Measurements from ENCODE around the gene FAM72B. TPM values are rescaled to one million over a fixed set of nuclear protein-coding genes. Genes with fewer than 3 reads are reported as not detected.
"Not testable (repeated sequence)": the region's sequence is repeated elsewhere in the genome, so short reads cannot be mapped to it uniquely, and the experiment has no call there.

Gene FAM72B
- total RNA-seq, 4 donors from 2014 or later, result 0.19 to 0.63 TPM; not detected in 2

DNA sequence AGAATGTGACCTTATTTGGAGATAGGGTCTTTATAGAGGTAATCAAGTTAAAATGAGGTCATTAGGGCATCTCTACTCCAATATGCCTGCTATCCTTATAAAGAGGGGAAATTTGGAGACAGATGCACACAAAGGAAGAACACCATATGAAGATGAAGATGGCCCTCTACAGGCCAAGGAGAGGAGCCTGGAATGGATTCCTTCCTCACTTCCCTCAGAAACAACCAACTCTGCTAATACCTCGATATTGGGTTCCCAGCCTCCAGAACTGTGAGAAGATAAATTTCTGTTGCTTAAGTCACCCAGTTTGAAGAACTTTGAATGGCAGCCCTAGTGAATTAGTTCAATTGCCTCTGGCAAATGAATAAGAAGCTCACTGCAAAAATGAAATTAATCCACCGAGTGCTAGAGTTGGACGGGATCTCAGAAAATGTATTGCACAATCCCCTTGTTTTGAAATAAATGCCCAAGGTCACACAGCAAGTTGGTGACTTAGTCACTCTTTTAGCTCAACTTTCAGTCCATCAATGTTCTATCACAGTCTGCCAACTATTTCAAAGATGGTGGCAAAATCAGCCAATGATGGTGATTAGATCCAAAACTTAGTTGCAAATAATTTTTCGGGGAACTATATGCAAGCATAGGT lies 27.1 kb downstream of the FAM72B start:
- H3K36me3 ChIP-seq; DNase-seq (ENCODE audit: extremely low spot score); H3K27ac ChIP-seq (replicated peaks in 1 of 4); intact Hi-C loops (cut with DNase I); H3K4me1 ChIP-seq; H3K27me3 ChIP-seq; H3K9me3 ChIP-seq; H3K4me3 ChIP-seq: not testable (repeated sequence)
- no CpG with 5 or more reads among the region's 4 CpGs for WGBS

DNA sequence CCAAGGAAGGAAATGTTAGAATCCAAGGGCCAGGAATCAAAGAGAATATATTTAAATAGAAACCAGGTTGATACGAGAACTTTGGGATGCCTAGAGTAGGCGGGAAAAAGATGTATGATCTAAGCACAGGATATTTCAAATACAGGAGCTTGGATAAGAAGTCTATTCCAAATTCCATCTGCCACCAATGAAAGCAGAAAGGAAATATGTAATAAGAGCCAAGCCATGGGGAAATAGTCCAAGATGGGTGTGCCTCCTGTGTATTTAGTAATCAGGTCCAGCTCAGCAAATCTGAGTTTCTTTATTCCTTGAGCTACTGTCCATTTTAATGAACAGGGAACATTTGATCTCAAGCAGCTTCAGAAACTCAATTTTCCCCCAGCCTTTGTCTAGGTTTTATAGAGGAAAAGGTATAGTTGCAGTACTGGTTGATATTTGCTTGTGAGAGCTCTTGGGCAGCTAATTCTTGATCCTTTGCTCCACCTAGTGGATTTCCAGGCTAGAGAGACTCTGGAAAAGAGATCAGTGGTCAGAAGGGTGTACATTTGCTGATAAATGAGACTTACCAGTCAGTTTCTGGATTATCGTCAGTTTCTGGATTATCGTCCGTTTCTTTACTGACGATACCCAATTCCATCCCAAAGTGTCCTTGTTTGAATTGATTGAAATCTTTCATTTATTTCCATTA lies 28.3 kb downstream of the FAM72B start:
- intact Hi-C loops (cut with DNase I); H3K9me3 ChIP-seq; H3K27ac ChIP-seq (replicated peaks in 1 of 4); H3K27me3 ChIP-seq; H3K4me3 ChIP-seq; H3K4me1 ChIP-seq; H3K36me3 ChIP-seq; DNase-seq (ENCODE audit: extremely low spot score): not testable (repeated sequence)
- WGBS, result 79% methylated on average over 6 of the region's 6 CpGs
- peak in 1 of 3 experiments; percentile 12 for TF ChIP-seq CTCF (IDR thresholded peaks at IDR 0.05)

DNA sequence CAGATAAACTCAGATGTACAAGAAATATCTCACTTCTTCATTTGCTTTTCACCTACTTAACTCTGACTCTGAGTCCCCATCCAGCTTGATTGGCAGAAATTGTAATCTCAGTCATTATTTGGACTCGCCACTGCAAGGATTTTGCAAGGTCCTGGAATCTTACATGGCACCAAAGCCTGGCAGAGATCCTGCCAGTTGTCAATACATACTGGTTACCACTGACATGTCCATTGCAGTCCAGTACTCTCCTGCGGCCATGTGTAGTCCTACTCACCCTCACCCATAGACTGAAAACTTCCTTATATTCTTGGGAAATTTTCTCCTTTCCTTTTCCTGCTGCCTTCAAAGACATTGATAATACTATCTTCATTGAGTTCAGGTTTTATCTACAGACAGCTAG lies 29.3 kb downstream of the FAM72B start:
- H3K9me3 ChIP-seq; H3K4me3 ChIP-seq; intact Hi-C loops (cut with DNase I); H3K27me3 ChIP-seq; H3K27ac ChIP-seq (replicated peaks in 1 of 4); H3K4me1 ChIP-seq; DNase-seq (ENCODE audit: extremely low spot score); H3K36me3 ChIP-seq: not testable (repeated sequence)
- 75% methylated on average over 1 of the region's 2 CpGs for WGBS

DNA sequence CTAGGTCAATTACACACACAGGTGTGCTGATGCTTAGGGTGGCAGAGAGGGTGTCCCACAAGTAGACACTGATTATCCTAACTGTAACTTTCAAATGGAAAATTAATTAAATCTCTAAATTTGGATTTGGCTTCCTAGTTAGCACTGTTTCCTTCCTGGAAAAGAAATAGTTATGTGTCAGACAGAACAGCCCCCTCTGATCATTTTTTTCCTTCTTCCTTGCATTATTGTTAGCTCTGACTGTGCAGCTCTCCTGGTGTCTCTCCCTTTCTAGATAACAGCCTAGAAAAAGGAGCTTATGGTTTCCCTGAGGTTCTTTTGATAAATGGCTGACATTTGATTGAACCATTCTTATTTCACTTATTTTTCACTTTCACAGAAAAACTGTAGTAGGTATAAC lies 31.4 kb downstream of the FAM72B start:
- H3K27me3 ChIP-seq; H3K9me3 ChIP-seq; DNase-seq (ENCODE audit: extremely low spot score); H3K4me3 ChIP-seq; intact Hi-C loops (cut with DNase I); H3K36me3 ChIP-seq; H3K27ac ChIP-seq (replicated peaks in 1 of 4); H3K4me1 ChIP-seq: not testable (repeated sequence)

DNA sequence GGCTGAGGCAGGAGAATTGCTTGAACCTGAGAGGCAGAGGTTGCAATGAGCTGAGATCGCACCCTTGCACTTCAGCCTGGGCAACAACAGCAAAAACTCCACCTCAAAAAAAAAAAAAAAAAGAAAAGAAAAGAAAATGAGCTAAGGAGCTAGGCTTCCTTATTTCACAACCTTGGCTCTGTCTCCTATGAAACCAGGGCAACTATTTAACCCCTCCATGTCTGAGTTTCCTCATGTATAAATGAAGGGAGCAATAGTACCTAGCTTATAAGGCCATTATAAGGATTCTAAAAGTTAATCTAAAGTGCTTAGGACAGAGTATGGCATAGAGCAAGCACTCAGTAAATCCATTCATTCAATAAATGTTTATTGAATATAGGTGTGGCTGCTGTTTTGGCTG lies 32.8 kb downstream of the FAM72B start:
- H3K27ac ChIP-seq (replicated peaks in 1 of 4); H3K4me1 ChIP-seq; H3K27me3 ChIP-seq; H3K9me3 ChIP-seq; DNase-seq (ENCODE audit: extremely low spot score); intact Hi-C loops (cut with DNase I); H3K36me3 ChIP-seq; H3K4me3 ChIP-seq: not testable (repeated sequence)
- 80% methylated on average over 1 of the region's 1 CpG for WGBS

- H3K4me1 ChIP-seq; H3K9me3 ChIP-seq; H3K36me3 ChIP-seq; H3K4me3 ChIP-seq; DNase-seq (ENCODE audit: extremely low spot score); intact Hi-C loops (cut with DNase I); H3K27ac ChIP-seq (replicated peaks in 1 of 4); H3K27me3 ChIP-seq: not testable (repeated sequence)
- 0% methylated on average over 2 of the region's 9 CpGs for WGBS
- TF ChIP-seq CTCF (IDR thresholded peaks at IDR 0.05), result peak in 1 of 3 experiments; percentile 32
Measured at GRCh38 chr1:121148489-121149190, 35.5 kb downstream of the FAM72B start.

GRCh38 chr1:121140393-121140792 lies 43.7 kb downstream of the FAM72B start:
- H3K4me1 ChIP-seq; H3K36me3 ChIP-seq; intact Hi-C loops (cut with DNase I); H3K4me3 ChIP-seq; DNase-seq (ENCODE audit: extremely low spot score); H3K27ac ChIP-seq (replicated peaks in 1 of 4); H3K9me3 ChIP-seq; H3K27me3 ChIP-seq: not testable (repeated sequence)
- WGBS, result no CpG with 5 or more reads among the region's 6 CpGs

GRCh38 chr1:121131494-121131893 lies 52.6 kb downstream of the FAM72B start:
- intact Hi-C loops (cut with DNase I); DNase-seq (ENCODE audit: extremely low spot score); H3K9me3 ChIP-seq; H3K4me3 ChIP-seq; H3K27ac ChIP-seq (replicated peaks in 1 of 4); H3K4me1 ChIP-seq; H3K27me3 ChIP-seq; H3K36me3 ChIP-seq: not testable (repeated sequence)
- no CpG with 5 or more reads among the region's 1 CpG for WGBS

All from esophagus muscularis mucosa (tissue), 4 donors.